Smooth muscle cell (in vitro differentiated cells): ENCODE measurements around the gene TBC1D17. TPM values are rescaled to one million over a fixed set of nuclear protein-coding genes. Genes with fewer than 3 reads are reported as not detected.

Experiments
- DNase-seq: peaks from one replicate; lab custom pipeline; 2025; ENCODE audit not compliant: unreplicated experiment; lab: John Stamatoyannopoulos, UW
- H2AFZ ChIP-seq: fragments of 200-600 bp; sonication (generic); 2 replicates; pipeline ENCODE4 v1.6.0; 2016; ENCODE audit warnings: antibody characterized with exemption, low read depth, mild to moderate bottlenecking
- H3F3A ChIP-seq: fragments of 200-600 bp; sonication (generic); 2 replicates; pipeline ENCODE4 v1.6.0; 2017; ENCODE audit warnings: antibody characterized with exemption, low read depth
- H3K27ac ChIP-seq: fragments of 200-600 bp; sonication (generic); 2 replicates; pipeline ENCODE4 v1.5.1; 2016; ENCODE audit warnings: low read depth, mild to moderate bottlenecking
- H3K27me3 ChIP-seq: fragments of 200-600 bp; sonication (generic); 2 replicates; pipeline ENCODE4 v1.6.1; 2016; ENCODE audit warnings: low read depth, mild to moderate bottlenecking
- H3K36me3 ChIP-seq: fragments of 200-600 bp; sonication (generic); 2 replicates; pipeline ENCODE4 v1.5.1; 2016; ENCODE audit warnings: low read depth
- H3K4me1 ChIP-seq: fragments of 200-600 bp; sonication (generic); 2 replicates; pipeline ENCODE4 v1.5.1; 2016; ENCODE audit warnings: low read depth
- H3K4me2 ChIP-seq: fragments of 200-600 bp; sonication (generic); 2 replicates; pipeline ENCODE4 v1.6.0; 2016; ENCODE audit warnings: mild to moderate bottlenecking
- H3K4me3 ChIP-seq: fragments of 200-600 bp; sonication (generic); 2 replicates; pipeline ENCODE4 v1.5.1; 2016; ENCODE audit warnings: mild to moderate bottlenecking
- H3K79me2 ChIP-seq: fragments of 200-600 bp; sonication (generic); 2 replicates; pipeline ENCODE4 v1.6.0; 2016; ENCODE audit warnings: low read depth, mild to moderate bottlenecking
- H3K9ac ChIP-seq: fragments of 200-600 bp; sonication (generic); 2 replicates; pipeline ENCODE4 v1.6.0; 2016; ENCODE audit warnings: low read depth
- H3K9me3 ChIP-seq: fragments of 200-600 bp; sonication (generic); replicated peaks from 2 replicates; pipeline ENCODE4 v1.5.1; 2016; ENCODE audit warnings: low read depth
- H4K20me1 ChIP-seq: fragments of 200-600 bp; sonication (generic); 2 replicates; pipeline ENCODE4 v1.6.0; 2016; ENCODE audit warnings: low read depth
- CTCF ChIP-seq: fragments of 200-600 bp; sonication (generic); IDR thresholded peaks from 2 replicates; pipeline ENCODE4 v1.5.1; 2017; ENCODE audit warnings: borderline replicate concordance, mild to moderate bottlenecking, antibody characterized with exemption; ENCODE audit not compliant: insufficient read depth, poor library complexity, severe bottlenecking
- WGBS: methylation state at CpG from one replicate; pipeline ENCODE4 v1.1.7; 2016; ENCODE audit warnings: low lambda C conversion rate; 5-methylcytosine and 5-hydroxymethylcytosine counted together
- polyA plus RNA-seq: library from polyadenylated mRNA; unstranded; fragments of >200 nt; fragmentation: Nextera tagmentation; extraction: Ambion mirVana; gene quantifications from 2 replicates; pipeline ENCODE4 v1.2.1, GENCODE V29; 2016
- total RNA-seq: library from RNA; depleted of rRNA; stranded (reverse); fragments of >200 nt; gene quantifications from 2 replicates; pipeline ENCODE4 v1.2.3, GENCODE V29; 2014

Gene TBC1D17
- total and polyA plus RNA-seq, 2 experiments from 2014 or later, result 9.2 to 41.8 TPM

GRCh38 chr19:49895566-49896297 lies 18.2 kb downstream of the TBC1D17 start:
- no peak for TF ChIP-seq CTCF
- no peak overlapping the region for H3K4me3 ChIP-seq
- no peaks in the 10 kb centered on the region for H3K9me3 ChIP-seq
- no peaks in the 10 kb centered on the region for H3K4me1 ChIP-seq
- no peaks in the 10 kb centered on the region for H3K27me3 ChIP-seq
- DNase-seq, result no peak
- no peak overlapping the region for H3K27ac ChIP-seq
- no peak overlapping the region for H3K4me2 ChIP-seq
- H3K9ac ChIP-seq, result no peak overlapping the region
- H3F3A ChIP-seq, result no peaks in the 10 kb centered on the region
- no peak overlapping the region for H2AFZ ChIP-seq
- no peaks in the 10 kb centered on the region for H4K20me1 ChIP-seq
- no peaks in the 10 kb centered on the region for H3K79me2 ChIP-seq
- 82% methylated on average over 17 of the region's 17 CpGs for WGBS
- H3K36me3 ChIP-seq, result no peaks in the 10 kb centered on the region

GRCh38 chr19:49896863-49897621 lies 19.5 kb downstream of the TBC1D17 start, which contains the start of gene IL4I1:
Gene IL4I1, minus strand, starts transcription at chr19:49896887. Its CDS starts 727 bp downstream, at chr19:49896160.
- H2AFZ ChIP-seq, result no peak within 1 kb of the TSS
- no peak for DNase-seq
- no peaks in the 10 kb centered on the region for H3K79me2 ChIP-seq
- H3K9me3 ChIP-seq, result no peaks in the 10 kb centered on the region
- no peaks in the 10 kb centered on the region for H3K27me3 ChIP-seq
- no peak within 1 kb of the TSS for H3K4me3 ChIP-seq
- H3K36me3 ChIP-seq, result no peaks in the 10 kb centered on the region
- H3K4me2 ChIP-seq, result peak within 1 kb of the TSS; percentile 31
- no peaks in the 10 kb centered on the region for H3K4me1 ChIP-seq
- TF ChIP-seq CTCF, result no peak
- peak within 1 kb of the TSS; percentile 79 for H3K27ac ChIP-seq
- H4K20me1 ChIP-seq, result no peaks in the 10 kb centered on the region
- 67% methylated on average over 20 of the region's 20 CpGs for WGBS
- H3K9ac ChIP-seq, result peak within 1 kb of the TSS; percentile 56
- no peaks in the 10 kb centered on the region for H3F3A ChIP-seq

- Histone ChIP-seq H3K27me3 (no peaks in the 10 kb centered on the region), H3K4me3 (no peak overlapping the region), H3K9me3 (no peaks in the 10 kb centered on the region), H3K36me3 (no peaks in the 10 kb centered on the region), H3K4me2 (no peak overlapping the region), H3K4me1 (no peaks in the 10 kb centered on the region), H3F3A (no peaks in the 10 kb centered on the region), H2AFZ (no peak overlapping the region), H3K9ac (no peak overlapping the region), H3K27ac (no peak overlapping the region), H3K79me2 (no peaks in the 10 kb centered on the region), H4K20me1 (peaks cover 4% of the 10 kb centered on the region)
- WGBS, result 95% methylated on average over 6 of the region's 6 CpGs
- TF ChIP-seq CTCF, result no peak
- DNase-seq, result no peak
Measured at GRCh38 chr19:49904136-49904535, 26.6 kb downstream of the TBC1D17 start.
